WTC11 (cell line): ENCODE results near the gene CTDNEP1. TPM values are rescaled to one million over a fixed set of nuclear protein-coding genes. Genes with fewer than 3 reads are reported as not detected.

Source experiments
- ATF2 ChIP-seq: sonication (generic); formaldehyde crosslinking; IDR thresholded peaks from 2 replicates; pipeline ENCODE4 v1.8.1; 2022; ENCODE audit warnings: low read depth, missing genetic modification reagents, borderline replicate concordance
- ATF3 ChIP-seq: sonication (generic); formaldehyde crosslinking; conservative IDR thresholded peaks from 2 replicates; pipeline ENCODE4 v1.8.1; 2022; ENCODE audit warnings: mild to moderate bottlenecking, missing genetic modification reagents
- ESRRA ChIP-seq: sonication (generic); formaldehyde crosslinking; IDR thresholded peaks from 2 replicates; pipeline ENCODE4 v1.8.1; 2022; ENCODE audit warnings: mild to moderate bottlenecking, missing genetic modification reagents, borderline replicate concordance
- ETV6 ChIP-seq: sonication (generic); formaldehyde crosslinking; IDR thresholded peaks from 2 replicates; pipeline ENCODE4 v1.8.1; 2022; ENCODE audit warnings: mild to moderate bottlenecking, missing genetic modification reagents
- MYBL2 ChIP-seq: sonication (generic); formaldehyde crosslinking; IDR thresholded peaks from 2 replicates; pipeline ENCODE4 v1.8.1; 2023; ENCODE audit warnings: mild to moderate bottlenecking, moderate library complexity, missing genetic modification reagents
- NFATC4 ChIP-seq: fragments of 250-450 bp; sonication (Bioruptor Pico); IDR thresholded peaks from 2 replicates; pipeline ENCODE4 v1.9.0; 2021; ENCODE audit warnings: mild to moderate bottlenecking
- OVOL2 ChIP-seq: fragments of 250-450 bp; sonication (Bioruptor Pico); IDR thresholded peaks from 2 replicates; pipeline ENCODE4 v1.9.0; 2021; ENCODE audit warnings: mild to moderate bottlenecking, borderline replicate concordance
- RELA ChIP-seq: sonication (generic); formaldehyde crosslinking; IDR thresholded peaks from 2 replicates; pipeline ENCODE4 v1.8.1; 2022; ENCODE audit warnings: missing genetic modification reagents, mild to moderate bottlenecking, borderline replicate concordance
- SMAD3 ChIP-seq: sonication (generic); formaldehyde crosslinking; IDR thresholded peaks from 2 replicates; pipeline ENCODE4 v1.8.0; 2022; ENCODE audit warnings: missing genetic modification reagents, mild to moderate bottlenecking, borderline replicate concordance
- SOX15 ChIP-seq: fragments of 250-450 bp; sonication (Bioruptor Pico); IDR thresholded peaks from 2 replicates; pipeline ENCODE4 v1.9.0; 2021; ENCODE audit warnings: mild to moderate bottlenecking
- TCF7 ChIP-seq: sonication (generic); formaldehyde crosslinking; IDR thresholded peaks from 2 replicates; pipeline ENCODE4 v1.8.0; 2022; ENCODE audit warnings: mild to moderate bottlenecking, low read depth, missing genetic modification reagents, moderate library complexity
- TEAD4 ChIP-seq: sonication (generic); formaldehyde crosslinking; IDR thresholded peaks from 2 replicates; pipeline ENCODE4 v1.8.0; 2022; ENCODE audit warnings: mild to moderate bottlenecking, missing genetic modification reagents
- ZNF138 ChIP-seq: sonication (generic); formaldehyde crosslinking; conservative IDR thresholded peaks from 2 replicates; pipeline ENCODE4 v1.8.1; 2022; ENCODE audit warnings: mild to moderate bottlenecking, moderate library complexity, missing genetic modification reagents
- ZNF232 ChIP-seq: sonication (generic); formaldehyde crosslinking; IDR thresholded peaks from 2 replicates; pipeline ENCODE4 v1.8.0; 2022; ENCODE audit warnings: mild to moderate bottlenecking, missing genetic modification reagents
- ZNF263 ChIP-seq: sonication (generic); formaldehyde crosslinking; IDR thresholded peaks from 2 replicates; pipeline ENCODE4 v1.8.1; 2022; ENCODE audit warnings: low read depth, mild to moderate bottlenecking, moderate library complexity, missing genetic modification reagents
- ZNF396 ChIP-seq: fragments of 250-450 bp; sonication (Bioruptor Pico); IDR thresholded peaks from 2 replicates; pipeline ENCODE4 v1.8.0; 2021; ENCODE audit warnings: mild to moderate bottlenecking, moderate library complexity, borderline replicate concordance
- ZNF416 ChIP-seq: fragments of 250-450 bp; sonication (Bioruptor Pico); IDR thresholded peaks from 2 replicates; pipeline ENCODE4 v1.9.0; 2021; ENCODE audit warnings: mild to moderate bottlenecking, inconsistent platforms
- ZSCAN18 ChIP-seq: fragments of 250-450 bp; sonication (Bioruptor Pico); IDR thresholded peaks from 2 replicates; pipeline ENCODE4 v2.1.2; 2022; ENCODE audit warnings: mild to moderate bottlenecking, moderate library complexity
- total RNA-seq: library from RNA; stranded (reverse); gene quantifications from 3 replicates; pipeline ENCODE4 v1.2.3, GENCODE V29; 2021
- TF ChIP-seq, protein P1 (sequence below): sonication (generic); formaldehyde crosslinking; IDR thresholded peaks from 2 replicates; pipeline ENCODE4 v1.8.0; 2023; ENCODE audit warnings: missing genetic modification reagents, mild to moderate bottlenecking, borderline replicate concordance
- TF ChIP-seq, protein P2 (sequence below): sonication (generic); formaldehyde crosslinking; IDR thresholded peaks from 2 replicates; pipeline ENCODE4 v1.8.0; 2022; ENCODE audit warnings: mild to moderate bottlenecking, missing genetic modification reagents
- TF ChIP-seq, protein P3 (sequence below): fragments of 200-600 bp; IDR thresholded peaks from 2 replicates; pipeline ENCODE4 v1.8.0; 2022; ENCODE audit warnings: antibody characterized with exemption
- TF ChIP-seq, protein P4 (sequence below): fragments of 250-450 bp; sonication (Bioruptor Pico); IDR thresholded peaks from 2 replicates; pipeline ENCODE4 v1.9.0; 2021; ENCODE audit warnings: mild to moderate bottlenecking
- TF ChIP-seq, protein P5 (sequence below): sonication (generic); formaldehyde crosslinking; IDR thresholded peaks from 2 replicates; pipeline ENCODE4 v1.8.1; 2023; ENCODE audit warnings: mild to moderate bottlenecking, missing genetic modification reagents
- TF ChIP-seq, protein P6 (sequence below): sonication (generic); formaldehyde crosslinking; IDR thresholded peaks from 2 replicates; pipeline ENCODE4 v1.8.0; 2022; ENCODE audit warnings: mild to moderate bottlenecking, missing genetic modification reagents

The CTDNEP1 gene
- total RNA-seq, 1 experiment from 2014 or later = 127 TPM

GRCh38 chr17:7296189-7296861, 44.8 kb upstream of the CTDNEP1 start (continued):
- TF ChIP-seq ATF2 (CRISPR knock-in tag) (no peak), ZNF416 (CRISPR knock-in tag) (no peak), TCF7 (CRISPR knock-in tag) (no peak), ZNF138 (CRISPR knock-in tag) (no peak; the same call in 1 of the 2 replicates), RELA (no peak), ETV6 (peak; percentile 95), ZNF263 (CRISPR knock-in tag) (no peak), NFATC4 (CRISPR knock-in tag) (no peak), SOX15 (no peak), ZSCAN18 (CRISPR knock-in tag) (no peak), ATF3 (CRISPR knock-in tag) (no peak), OVOL2 (CRISPR knock-in tag) (no peak), MYBL2 (CRISPR knock-in tag) (peak; percentile 84; the same call in 1 of the 2 replicates), ESRRA (CRISPR knock-in tag) (peak; percentile 80), TEAD4 (0 out of 2 replicates have a peak, but pooled peaks have one; percentile 55), ZNF232 (CRISPR knock-in tag) (peak; percentile 95), SMAD3 (CRISPR knock-in tag) (peak; percentile 81; the same call in 1 of the 2 replicates), ZNF396 (no peak)
- TF ChIP-seq, protein P1, sequence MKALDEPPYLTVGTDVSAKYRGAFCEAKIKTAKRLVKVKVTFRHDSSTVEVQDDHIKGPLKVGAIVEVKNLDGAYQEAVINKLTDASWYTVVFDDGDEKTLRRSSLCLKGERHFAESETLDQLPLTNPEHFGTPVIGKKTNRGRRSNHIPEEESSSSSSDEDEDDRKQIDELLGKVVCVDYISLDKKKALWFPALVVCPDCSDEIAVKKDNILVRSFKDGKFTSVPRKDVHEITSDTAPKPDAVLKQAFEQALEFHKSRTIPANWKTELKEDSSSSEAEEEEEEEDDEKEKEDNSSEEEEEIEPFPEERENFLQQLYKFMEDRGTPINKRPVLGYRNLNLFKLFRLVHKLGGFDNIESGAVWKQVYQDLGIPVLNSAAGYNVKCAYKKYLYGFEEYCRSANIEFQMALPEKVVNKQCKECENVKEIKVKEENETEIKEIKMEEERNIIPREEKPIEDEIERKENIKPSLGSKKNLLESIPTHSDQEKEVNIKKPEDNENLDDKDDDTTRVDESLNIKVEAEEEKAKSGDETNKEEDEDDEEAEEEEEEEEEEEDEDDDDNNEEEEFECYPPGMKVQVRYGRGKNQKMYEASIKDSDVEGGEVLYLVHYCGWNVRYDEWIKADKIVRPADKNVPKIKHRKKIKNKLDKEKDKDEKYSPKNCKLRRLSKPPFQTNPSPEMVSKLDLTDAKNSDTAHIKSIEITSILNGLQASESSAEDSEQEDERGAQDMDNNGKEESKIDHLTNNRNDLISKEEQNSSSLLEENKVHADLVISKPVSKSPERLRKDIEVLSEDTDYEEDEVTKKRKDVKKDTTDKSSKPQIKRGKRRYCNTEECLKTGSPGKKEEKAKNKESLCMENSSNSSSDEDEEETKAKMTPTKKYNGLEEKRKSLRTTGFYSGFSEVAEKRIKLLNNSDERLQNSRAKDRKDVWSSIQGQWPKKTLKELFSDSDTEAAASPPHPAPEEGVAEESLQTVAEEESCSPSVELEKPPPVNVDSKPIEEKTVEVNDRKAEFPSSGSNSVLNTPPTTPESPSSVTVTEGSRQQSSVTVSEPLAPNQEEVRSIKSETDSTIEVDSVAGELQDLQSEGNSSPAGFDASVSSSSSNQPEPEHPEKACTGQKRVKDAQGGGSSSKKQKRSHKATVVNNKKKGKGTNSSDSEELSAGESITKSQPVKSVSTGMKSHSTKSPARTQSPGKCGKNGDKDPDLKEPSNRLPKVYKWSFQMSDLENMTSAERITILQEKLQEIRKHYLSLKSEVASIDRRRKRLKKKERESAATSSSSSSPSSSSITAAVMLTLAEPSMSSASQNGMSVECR (CRISPR knock-in tag) = peak; percentile 90; the same call in 1 of the 2 replicates
- TF ChIP-seq, protein P2, sequence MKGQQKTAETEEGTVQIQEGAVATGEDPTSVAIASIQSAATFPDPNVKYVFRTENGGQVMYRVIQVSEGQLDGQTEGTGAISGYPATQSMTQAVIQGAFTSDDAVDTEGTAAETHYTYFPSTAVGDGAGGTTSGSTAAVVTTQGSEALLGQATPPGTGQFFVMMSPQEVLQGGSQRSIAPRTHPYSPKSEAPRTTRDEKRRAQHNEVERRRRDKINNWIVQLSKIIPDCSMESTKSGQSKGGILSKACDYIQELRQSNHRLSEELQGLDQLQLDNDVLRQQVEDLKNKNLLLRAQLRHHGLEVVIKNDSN (CRISPR knock-in tag) = peak; percentile 84
- TF ChIP-seq, protein P3, sequence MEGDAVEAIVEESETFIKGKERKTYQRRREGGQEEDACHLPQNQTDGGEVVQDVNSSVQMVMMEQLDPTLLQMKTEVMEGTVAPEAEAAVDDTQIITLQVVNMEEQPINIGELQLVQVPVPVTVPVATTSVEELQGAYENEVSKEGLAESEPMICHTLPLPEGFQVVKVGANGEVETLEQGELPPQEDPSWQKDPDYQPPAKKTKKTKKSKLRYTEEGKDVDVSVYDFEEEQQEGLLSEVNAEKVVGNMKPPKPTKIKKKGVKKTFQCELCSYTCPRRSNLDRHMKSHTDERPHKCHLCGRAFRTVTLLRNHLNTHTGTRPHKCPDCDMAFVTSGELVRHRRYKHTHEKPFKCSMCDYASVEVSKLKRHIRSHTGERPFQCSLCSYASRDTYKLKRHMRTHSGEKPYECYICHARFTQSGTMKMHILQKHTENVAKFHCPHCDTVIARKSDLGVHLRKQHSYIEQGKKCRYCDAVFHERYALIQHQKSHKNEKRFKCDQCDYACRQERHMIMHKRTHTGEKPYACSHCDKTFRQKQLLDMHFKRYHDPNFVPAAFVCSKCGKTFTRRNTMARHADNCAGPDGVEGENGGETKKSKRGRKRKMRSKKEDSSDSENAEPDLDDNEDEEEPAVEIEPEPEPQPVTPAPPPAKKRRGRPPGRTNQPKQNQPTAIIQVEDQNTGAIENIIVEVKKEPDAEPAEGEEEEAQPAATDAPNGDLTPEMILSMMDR = peak; percentile 90; the same call in 1 of the 2 replicates
- TF ChIP-seq, protein P4, sequence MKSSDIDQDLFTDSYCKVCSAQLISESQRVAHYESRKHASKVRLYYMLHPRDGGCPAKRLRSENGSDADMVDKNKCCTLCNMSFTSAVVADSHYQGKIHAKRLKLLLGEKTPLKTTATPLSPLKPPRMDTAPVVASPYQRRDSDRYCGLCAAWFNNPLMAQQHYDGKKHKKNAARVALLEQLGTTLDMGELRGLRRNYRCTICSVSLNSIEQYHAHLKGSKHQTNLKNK = no peak
- TF ChIP-seq, protein P5, sequence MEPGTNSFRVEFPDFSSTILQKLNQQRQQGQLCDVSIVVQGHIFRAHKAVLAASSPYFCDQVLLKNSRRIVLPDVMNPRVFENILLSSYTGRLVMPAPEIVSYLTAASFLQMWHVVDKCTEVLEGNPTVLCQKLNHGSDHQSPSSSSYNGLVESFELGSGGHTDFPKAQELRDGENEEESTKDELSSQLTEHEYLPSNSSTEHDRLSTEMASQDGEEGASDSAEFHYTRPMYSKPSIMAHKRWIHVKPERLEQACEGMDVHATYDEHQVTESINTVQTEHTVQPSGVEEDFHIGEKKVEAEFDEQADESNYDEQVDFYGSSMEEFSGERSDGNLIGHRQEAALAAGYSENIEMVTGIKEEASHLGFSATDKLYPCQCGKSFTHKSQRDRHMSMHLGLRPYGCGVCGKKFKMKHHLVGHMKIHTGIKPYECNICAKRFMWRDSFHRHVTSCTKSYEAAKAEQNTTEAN (CRISPR knock-in tag) = peak; percentile 81; the same call in 1 of the 2 replicates
- TF ChIP-seq, protein P6, sequence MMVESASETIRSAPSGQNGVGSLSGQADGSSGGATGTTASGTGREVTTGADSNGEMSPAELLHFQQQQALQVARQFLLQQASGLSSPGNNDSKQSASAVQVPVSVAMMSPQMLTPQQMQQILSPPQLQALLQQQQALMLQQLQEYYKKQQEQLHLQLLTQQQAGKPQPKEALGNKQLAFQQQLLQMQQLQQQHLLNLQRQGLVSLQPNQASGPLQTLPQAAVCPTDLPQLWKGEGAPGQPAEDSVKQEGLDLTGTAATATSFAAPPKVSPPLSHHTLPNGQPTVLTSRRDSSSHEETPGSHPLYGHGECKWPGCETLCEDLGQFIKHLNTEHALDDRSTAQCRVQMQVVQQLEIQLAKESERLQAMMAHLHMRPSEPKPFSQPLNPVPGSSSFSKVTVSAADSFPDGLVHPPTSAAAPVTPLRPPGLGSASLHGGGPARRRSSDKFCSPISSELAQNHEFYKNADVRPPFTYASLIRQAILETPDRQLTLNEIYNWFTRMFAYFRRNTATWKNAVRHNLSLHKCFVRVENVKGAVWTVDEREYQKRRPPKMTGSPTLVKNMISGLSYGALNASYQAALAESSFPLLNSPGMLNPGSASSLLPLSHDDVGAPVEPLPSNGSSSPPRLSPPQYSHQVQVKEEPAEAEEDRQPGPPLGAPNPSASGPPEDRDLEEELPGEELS (CRISPR knock-in tag) = peak; percentile 94
